Heart right ventricle (tissue), 16 donors: ENCODE measurements around the gene ABHD2. TPM values are rescaled to one million over a fixed set of nuclear protein-coding genes. Genes with fewer than 3 reads are reported as not detected.
"Not testable (repeated sequence)": the region's sequence is repeated elsewhere in the genome, so short reads cannot be mapped to it uniquely, and the experiment has no call there.

Experiments
- ATAC-seq, 8 donors: fragments of 200-7000 bp; cut with Tn5 transposase; one replicate each; pipeline ENCODE4 v1.9.1; 2020; ENCODE audit warnings: mild to moderate bottlenecking in 8 of 8, moderate library complexity in 8 of 8, moderate number of reproducible peaks in 1 of 8
- DNase-seq, 2 donors: peaks; one replicate each; pipeline ENCODE4 v3.0.0-alpha.2; 2020
- H3K27ac ChIP-seq, 10 donors: fragments of 200-600 bp; sonication (generic) in 2 of 10; one replicate each; pipeline versions ENCODE4 v1.5.0 to v1.8.0; 2020 to 2022; ENCODE audit warnings: mild to moderate bottlenecking in 3 of 10
- H3K27me3 ChIP-seq, 7 donors: fragments of 200-600 bp; one replicate each; pipeline ENCODE4 v1.8.0; 2021 to 2022; ENCODE audit warnings: mild to moderate bottlenecking in 2 of 7
- H3K36me3 ChIP-seq, 9 donors: fragments of 200-600 bp; sonication (generic) in 1 of 9; one replicate each; pipeline versions ENCODE4 v1.5.0 to v1.8.0; 2020 to 2022; ENCODE audit warnings: mild to moderate bottlenecking in 2 of 9
- H3K4me1 ChIP-seq, 9 donors: fragments of 200-600 bp; sonication (generic) in 1 of 9; one replicate each; pipeline versions ENCODE4 v1.5.0 to v1.8.0; 2020 to 2022; ENCODE audit warnings: mild to moderate bottlenecking in 4 of 9
- H3K4me3 ChIP-seq, 10 donors: fragments of 200-600 bp; sonication (generic) in 2 of 10; one replicate each; pipeline versions ENCODE4 v1.5.0 to v1.8.0; 2020 to 2022; ENCODE audit warnings: mild to moderate bottlenecking in 7 of 10, moderate library complexity in 2 of 10
- H3K9me3 ChIP-seq, 11 donors: fragments of 200-600 bp in 10 of 11; sonication (generic) in 2 of 11; one replicate each; pipeline versions ENCODE4 v1.5.0 to v1.8.0; 2013 to 2022; ENCODE audit warnings: mild to moderate bottlenecking in 2 of 11, control low read depth in 1 of 11, moderate library complexity in 1 of 11
- CTCF ChIP-seq, 9 donors: fragments of 200-600 bp; sonication (generic) in 2 of 9; IDR thresholded peaks; one replicate each; pipeline versions ENCODE4 v1.5.0 to v1.8.0; 2021 to 2022; ENCODE audit warnings: antibody characterized with exemption in 9 of 9, mild to moderate bottlenecking in 5 of 9, moderate library complexity in 1 of 9
- WGBS, 2 donors: extraction: QIAGEN DNeasy Blood & Tissue Kit; methylation state at CpG; one replicate each; pipeline ENCODE4 v1.1.7; 2013; ENCODE audit warnings: inconsistent platforms in 1 of 2; 5-methylcytosine and 5-hydroxymethylcytosine counted together
- intact Hi-C, 10 donors: fragments of 100-400 bp; cut with DNase I; formaldehyde crosslinking; loops; one replicate each; pipeline versions ENCODE4 v1.11.1 to v1.14.2; 2022
- polyA plus RNA-seq, 2 donors: library from polyadenylated mRNA; stranded (reverse); fragments of 200-250 nt; gene quantifications; one replicate each; pipeline ENCODE4 v1.2.3, GENCODE V29; 2013
- total RNA-seq, 10 donors: library from RNA; stranded (reverse); fragmentation: NEBNext Ultra II Directional in 3 of 10; extraction: Animal tissue kit (Norgen Biotek cat#: 25700) in 3 of 10; gene quantifications; one replicate each; pipeline versions ENCODE4 v1.2.1 to v1.2.4, GENCODE V29; 2021 to 2023
- donor health status: Arrhythmogenic right ventricular cardiomyopathy.
- donor health status: ischemic (EF 13 %, LVEDD 7.1; RV severe dilation, severe dysfunction).
- donor health status: healthy with polysubstance abuse.
- donor health status: DM: no; HTN: yes; CAD: no.
- donor health status: DM: no; HTN: no; CAD: no.
- donor health status: ischemic (EF 25% LVEDD 6.9; RV normal size, moderate dysfunction).
- donor health status: ischemic (EF 25% LVEDD 5.7; RV mildly dilated, moderate dysfunction).
- donor health status: healthy.
- donor health status: DM: yes; HTN: yes; CAD: no.
- donor health status: Ischemic cardiomyopathy.
- donor health status: ischemic (EF 35%, LVEDD 5.7; RV mildly dilated, moderate dysfunction).
- donor health status: nonischemic (EF 11% LVEDD 7.7; RV severe dilation, severe dysfunction).
- donor health status: DM: yes; HTN: yes; CAD: no.
- donor health status: PGD.
- donor health status: ischemic (EF 29% LVEDD 5.4; RV normal size, mild dysfunction).
- donor health status: nonischemic (EF 23%, LVEDD 6.1; RV moderate dilation, normal function).

Gene ABHD2
- total and polyA plus RNA-seq, 12 donors, result 9.1 to 201 (median 119) TPM

GRCh38 chr15:89043031-89044002 is 44.9 kb upstream of the ABHD2 start:
- no peak for TF ChIP-seq CTCF (IDR thresholded peaks at IDR 0.05)
- no peaks in the 10 kb centered on the region for H3K36me3 ChIP-seq
- ATAC-seq (no peak), DNase-seq (no peak)
- no peak overlapping the region for H3K27ac ChIP-seq
- WGBS, 2 donors, result 95 to 98% methylated on average over 1 to 3 of the region's 3 CpGs
- no peaks in the 10 kb centered on the region for H3K27me3 ChIP-seq
- intact Hi-C loops, result no loop called here
- no peaks in the 10 kb centered on the region for H3K9me3 ChIP-seq
- no peak overlapping the region for H3K4me3 ChIP-seq
- peaks cover 0 to 5% (median 0%) of the 10 kb centered on the region in 9 donors for H3K4me1 ChIP-seq

GRCh38 chr15:89049016-89049666 is 39.1 kb upstream of the ABHD2 start:
- H3K27ac ChIP-seq, ATAC-seq, H3K27me3 ChIP-seq, DNase-seq, H3K36me3 ChIP-seq, H3K9me3 ChIP-seq, intact Hi-C loops: not testable (repeated sequence)
- WGBS, 2 donors, result 49 to 62% methylated on average over 19 to 21 of the region's 21 CpGs
- Histone ChIP-seq H3K4me3 (peak overlapping the region in 1 of 10 donors; percentile 11), H3K4me1 (peaks cover 0 to 16% (median 7%) of the 10 kb centered on the region in 9 donors)

GRCh38 chr15:89051875-89052274 is 36.4 kb upstream of the ABHD2 start:
- TF ChIP-seq CTCF (IDR thresholded peaks at IDR 0.05), result no peak
- WGBS, 2 donors, result 30 to 54% methylated on average over 2 of the region's 2 CpGs
- DNase-seq (no peak), ATAC-seq (peak in 7 of 8 donors; percentile 61 to 80 (median 74))
- Histone ChIP-seq H3K27ac (peak overlapping the region in 6 of 10 donors; percentile 15 to 64 (median 56)), H3K4me1 (peaks cover 0 to 16% (median 7%) of the 10 kb centered on the region in 9 donors), H3K27me3 (no peaks in the 10 kb centered on the region), H3K36me3 (no peaks in the 10 kb centered on the region), H3K4me3 (no peak overlapping the region), H3K9me3 (no peaks in the 10 kb centered on the region)
- intact Hi-C loops, result loop anchor here in 1 of 10 donors (10.0 kb wide), 1 partner anchor 253 kb away; no protein-coding TSS in a partner anchor

GRCh38 chr15:89052474-89052873 is 35.8 kb upstream of the ABHD2 start:
- TF ChIP-seq CTCF (IDR thresholded peaks at IDR 0.05), result no peak
- peak overlapping the region in 7 of 10 donors; percentile 15 to 62 (median 55) for H3K27ac ChIP-seq
- H3K4me3 ChIP-seq, result no peak overlapping the region
- no peaks in the 10 kb centered on the region for H3K36me3 ChIP-seq
- intact Hi-C loops, result loop anchor here in 1 of 10 donors (10.0 kb wide), 1 partner anchor 252 kb away; no protein-coding TSS in a partner anchor
- DNase-seq (no peak), ATAC-seq (no peak)
- no peaks in the 10 kb centered on the region for H3K27me3 ChIP-seq
- peaks cover 0 to 20% (median 8%) of the 10 kb centered on the region in 9 donors for H3K4me1 ChIP-seq
- WGBS, 2 donors, result 65 to 75% methylated on average over 3 of the region's 3 CpGs
- no peaks in the 10 kb centered on the region for H3K9me3 ChIP-seq
